Large intestine (tissue), 12 donors: Measurements from ENCODE around the gene ADSS2. TPM values are rescaled to one million over a fixed set of nuclear protein-coding genes. Genes with fewer than 3 reads are reported as not detected.
A peak's percentile ranks its signal among the peaks of the same experiment; 100 is the strongest.
"Not testable (repeated sequence)": the region's sequence is repeated elsewhere in the genome, so short reads cannot be mapped to it uniquely, and the experiment has no call there.

Experiments used
- DNase-seq, 2 donors: peaks; one replicate each; pipeline versions ENCODE4 v3.0.0 to v3.0.0-alpha.2; 2013
- H3K27ac ChIP-seq: one replicate; pipeline ENCODE4 v1.5.1; 2013; ENCODE audit warnings: low read length
- H3K27me3 ChIP-seq: 2 replicates; pipeline ENCODE4 v1.6.1; 2013; ENCODE audit warnings: low read length; ENCODE audit not compliant: control insufficient read depth, insufficient read depth
- H3K36me3 ChIP-seq: 2 replicates; pipeline ENCODE4 v1.6.1; 2013; ENCODE audit warnings: low read length; ENCODE audit not compliant: control insufficient read depth, insufficient read depth
- H3K4me1 ChIP-seq: one replicate; pipeline ENCODE4 v1.6.1; 2013; ENCODE audit warnings: low read length; ENCODE audit not compliant: control insufficient read depth, insufficient read depth
- H3K4me3 ChIP-seq: one replicate; pipeline ENCODE4 v1.5.1; 2013; ENCODE audit warnings: low read length
- H3K9me3 ChIP-seq: one replicate; pipeline ENCODE4 v1.6.1; 2013; ENCODE audit warnings: mild to moderate bottlenecking, low read depth, low read length, moderate library complexity; ENCODE audit not compliant: control insufficient read depth
- WGBS: methylation state at CpG from one replicate; pipeline ENCODE4 v1.1.5; 2013; ENCODE audit warnings: low lambda C conversion rate; ENCODE audit not compliant: insufficient coverage; 5-methylcytosine and 5-hydroxymethylcytosine counted together
- long read RNA-seq, 11 donors: transcript quantifications; one replicate each; lab custom pipeline, GENCODE V29; 2026
- polyA plus RNA-seq: library from polyadenylated mRNA; unstranded; fragments of 120-200 nt; gene quantifications from one replicate; pipeline ENCODE4 v1.2.1, GENCODE V29; 2013

ADSS2 gene
- polyA plus RNA-seq, result 61.8 TPM
- long read RNA-seq, donor 1, transcript ADSS-201 (13 exons, 2,780 nt), result major isoform, 8 of 13 reads
- long read RNA-seq, donor 1, partial matches to known transcripts, result 5 of 13 reads
- long read RNA-seq, donor 1, other reads (novel, unspliced or antisense), result 0 of 13 reads
- long read RNA-seq, donor 2, transcript ADSS-201 (13 exons, 2,780 nt), result major isoform, 19 of 24 reads
- long read RNA-seq, donor 2, partial matches to known transcripts, result 5 of 24 reads
- long read RNA-seq, donor 2, other reads (novel, unspliced or antisense), result 0 of 24 reads
- long read RNA-seq, donor 3, result 0 reads
- long read RNA-seq, donor 4, partial matches to known transcripts, result 0 of 1 reads
- long read RNA-seq, donor 4, other reads (novel, unspliced or antisense), result 0 of 1 reads
- long read RNA-seq, donor 5, transcript ADSS-201 (13 exons, 2,780 nt), result major isoform, 9 of 9 reads
- long read RNA-seq, donor 5, partial matches to known transcripts, result 0 of 9 reads
- long read RNA-seq, donor 5, other reads (novel, unspliced or antisense), result 0 of 9 reads
- long read RNA-seq, donor 6, transcript ADSS-201 (13 exons, 2,780 nt), result major isoform, 14 of 20 reads
- long read RNA-seq, donor 6, partial matches to known transcripts, result 5 of 20 reads
- long read RNA-seq, donor 6, other reads (novel, unspliced or antisense), result 0 of 20 reads
- long read RNA-seq, donor 7, transcript ADSS-201 (13 exons, 2,780 nt), result major isoform, 7 of 7 reads
- long read RNA-seq, donor 7, partial matches to known transcripts, result 0 of 7 reads
- long read RNA-seq, donor 7, other reads (novel, unspliced or antisense), result 0 of 7 reads
- long read RNA-seq, donor 8, transcript ADSS-201 (13 exons, 2,780 nt), result major isoform, 17 of 26 reads
- long read RNA-seq, donor 8, partial matches to known transcripts, result 7 of 26 reads
- long read RNA-seq, donor 8, other reads (novel, unspliced or antisense), result 0 of 26 reads
- long read RNA-seq, donor 9, transcript ADSS-201 (13 exons, 2,780 nt), result major isoform, 16 of 16 reads
- long read RNA-seq, donor 9, partial matches to known transcripts, result 0 of 16 reads
- long read RNA-seq, donor 9, other reads (novel, unspliced or antisense), result 0 of 16 reads
- long read RNA-seq, donor 10, transcript ADSS-201 (13 exons, 2,780 nt), result major isoform, 28 of 39 reads
- long read RNA-seq, donor 10, partial matches to known transcripts, result 10 of 39 reads
- long read RNA-seq, donor 10, other reads (novel, unspliced or antisense), result 0 of 39 reads
- long read RNA-seq, donor 11, transcript ADSS-201 (13 exons, 2,780 nt), result major isoform, 16 of 24 reads
- long read RNA-seq, donor 11, partial matches to known transcripts, result 8 of 24 reads
- long read RNA-seq, donor 11, other reads (novel, unspliced or antisense), result 0 of 24 reads

DNA sequence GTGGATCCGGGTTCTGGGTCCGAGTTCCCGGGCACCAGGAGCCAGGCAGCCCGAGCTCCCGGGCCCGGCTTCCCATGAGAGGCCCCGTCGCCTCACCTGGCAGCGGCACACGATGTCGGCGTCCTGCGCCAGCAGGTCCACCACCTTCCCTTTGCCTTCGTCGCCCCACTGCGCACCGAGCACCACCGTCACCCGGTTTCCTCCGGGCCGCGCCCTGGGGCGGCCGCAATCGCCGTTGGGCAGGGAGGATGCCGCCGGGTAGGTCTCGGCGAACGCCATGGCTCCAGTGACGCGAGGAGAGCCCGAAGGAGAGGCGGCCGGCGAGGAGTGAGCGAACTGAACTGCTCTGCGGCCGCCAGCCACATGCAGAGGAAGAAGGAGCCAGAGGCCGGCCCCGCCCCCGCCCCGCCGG, at the start of gene ADSS2:
TSS of gene ADSS2 (minus strand) at position 371 of the 412 bp plus-strand sequence. CDS start at position 279, 92 bp downstream.
- no peak for DNase-seq
- H3K4me1 ChIP-seq, result peaks cover 14% of the 10 kb centered on the region
- H3K27me3 ChIP-seq, result no peaks in the 10 kb centered on the region
- peak within 1 kb of the TSS; percentile 90 for H3K4me3 ChIP-seq
- H3K9me3 ChIP-seq, result no peaks in the 10 kb centered on the region
- WGBS, result no CpG with 5 or more reads among the region's 45 CpGs
- H3K36me3 ChIP-seq, result peaks cover 2% of the 10 kb centered on the region
- peak within 1 kb of the TSS; percentile 99 for H3K27ac ChIP-seq

DNA sequence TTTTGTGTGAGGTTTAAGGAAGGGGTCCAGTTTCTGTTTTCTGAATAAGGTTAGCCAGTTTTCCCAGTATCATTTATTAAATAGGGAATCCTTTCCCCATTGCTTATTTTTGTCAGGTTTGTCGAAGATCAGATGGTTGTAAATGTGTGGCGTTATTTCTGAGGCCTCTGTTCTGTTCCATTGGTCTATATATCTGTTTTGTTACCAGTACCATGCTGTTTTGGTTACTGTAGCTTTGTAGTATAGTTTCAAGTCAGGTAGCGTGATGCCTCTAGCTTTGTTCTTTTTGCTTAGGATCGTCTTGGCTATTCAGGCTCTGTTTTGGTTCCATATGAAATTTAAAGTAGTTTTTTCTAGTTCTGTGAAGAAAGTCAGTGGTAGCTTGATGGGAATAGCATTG, 48.8 kb upstream of the ADSS2 start:
- 100% methylated on average over 2 of the region's 4 CpGs for WGBS

DNA sequence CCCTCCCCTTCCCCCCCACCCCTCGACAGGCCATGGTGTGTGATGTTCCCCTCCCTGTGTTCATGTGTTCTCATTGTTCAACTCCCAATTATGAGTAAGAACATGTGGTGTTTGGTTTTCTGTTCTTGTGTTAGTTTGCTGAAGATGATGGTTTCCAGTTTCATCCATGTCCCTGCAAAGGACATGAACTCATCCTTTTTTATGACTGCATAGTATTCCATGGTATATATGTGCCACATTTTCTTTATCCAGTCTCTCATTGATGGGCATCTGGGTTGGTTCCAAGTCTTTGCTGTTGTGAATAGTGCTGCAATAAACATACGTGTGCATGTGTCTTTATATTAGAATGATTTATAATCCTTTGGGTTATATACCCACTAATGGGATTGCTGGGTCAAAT, 47.8 kb upstream of the ADSS2 start:
- not testable (repeated sequence) for H3K4me1 ChIP-seq, H3K9me3 ChIP-seq, H3K27ac ChIP-seq, H3K36me3 ChIP-seq, H3K4me3 ChIP-seq, H3K27me3 ChIP-seq, DNase-seq
- WGBS, result no CpG with 5 or more reads among the region's 2 CpGs

More for the DNA sequence above, 48.8 kb upstream of the ADSS2 start:
- not testable (repeated sequence) for H3K9me3 ChIP-seq, H3K27ac ChIP-seq, H3K36me3 ChIP-seq, DNase-seq, H3K4me3 ChIP-seq, H3K4me1 ChIP-seq, H3K27me3 ChIP-seq

DNA sequence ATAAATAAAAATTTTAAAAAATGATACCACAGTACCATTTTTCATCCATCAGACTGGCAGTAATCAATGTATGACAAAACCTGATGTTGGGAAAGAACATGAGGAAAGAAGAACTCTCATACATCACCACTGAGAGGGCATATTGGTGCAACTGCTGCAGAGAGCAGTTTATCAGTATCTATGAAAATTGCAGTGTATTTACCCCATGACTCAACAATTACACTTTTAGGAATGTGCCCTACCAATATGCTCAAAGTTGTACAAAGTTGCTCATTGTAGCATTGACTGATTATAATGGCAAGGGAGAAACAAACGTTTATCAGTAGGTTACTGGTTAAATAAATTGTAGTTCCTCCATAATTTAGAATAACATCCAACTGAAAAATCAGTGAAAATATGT, 46.1 kb upstream of the ADSS2 start:
- Histone ChIP-seq H3K9me3 (no peaks in the 10 kb centered on the region), H3K4me3 (no peak overlapping the region), H3K27me3 (no peaks in the 10 kb centered on the region), H3K4me1 (no peaks in the 10 kb centered on the region), H3K27ac (no peak overlapping the region), H3K36me3 (no peaks in the 10 kb centered on the region)
- DNase-seq, result no peak
- WGBS, result 100% methylated on average over 1 of the region's 1 CpG

DNA sequence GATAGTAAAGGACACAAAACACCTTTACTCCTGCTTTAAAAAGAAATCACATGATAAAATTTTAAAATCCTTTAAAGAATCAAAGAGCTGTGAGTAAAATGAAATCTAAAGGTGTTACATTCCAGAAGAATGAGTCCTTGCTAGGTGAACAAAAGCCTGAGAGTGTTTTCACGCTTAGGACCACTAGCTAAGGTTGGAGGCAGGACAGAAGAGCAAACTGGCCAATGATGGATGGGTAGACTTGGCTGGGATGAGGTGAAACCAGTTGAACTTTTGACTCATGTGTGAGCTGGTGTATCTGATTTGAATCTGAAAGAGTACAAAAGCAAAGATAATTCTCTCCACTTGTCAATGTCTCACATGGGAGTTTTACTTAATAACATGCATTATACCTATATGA, 44.5 kb upstream of the ADSS2 start:
- no peak overlapping the region for H3K4me3 ChIP-seq
- 50% methylated on average over 1 of the region's 1 CpG for WGBS
- DNase-seq, result no peak
- H3K27me3 ChIP-seq, result no peaks in the 10 kb centered on the region
- H3K36me3 ChIP-seq, result no peaks in the 10 kb centered on the region
- no peak overlapping the region for H3K27ac ChIP-seq
- H3K9me3 ChIP-seq, result no peaks in the 10 kb centered on the region
- no peaks in the 10 kb centered on the region for H3K4me1 ChIP-seq

DNA sequence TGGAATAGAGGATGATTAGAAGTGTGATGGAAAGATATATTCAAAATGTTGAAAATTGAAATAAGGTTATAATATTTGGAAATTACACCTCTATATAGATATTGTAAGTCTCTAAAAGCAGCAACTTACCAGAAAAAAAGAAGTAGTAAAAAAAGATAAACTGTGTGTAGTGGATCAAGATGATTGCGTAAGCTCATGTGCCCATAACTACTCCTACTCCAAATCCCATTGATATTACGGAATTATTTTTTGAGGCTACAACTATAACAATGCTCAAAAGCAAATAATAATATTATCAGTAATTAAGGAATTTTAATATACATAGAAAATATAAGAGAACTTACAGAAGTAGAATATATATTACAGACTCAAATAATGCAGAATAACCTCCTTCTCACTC, 42.9 kb upstream of the ADSS2 start:
- H3K4me1 ChIP-seq, result no peaks in the 10 kb centered on the region
- H3K36me3 ChIP-seq, result no peaks in the 10 kb centered on the region
- H3K4me3 ChIP-seq, result no peak overlapping the region
- no peaks in the 10 kb centered on the region for H3K9me3 ChIP-seq
- 100% methylated on average over 2 of the region's 2 CpGs for whole genome bisulfite sequencing
- no peak for DNase-seq
- no peak overlapping the region for H3K27ac ChIP-seq
- H3K27me3 ChIP-seq, result no peaks in the 10 kb centered on the region

DNA sequence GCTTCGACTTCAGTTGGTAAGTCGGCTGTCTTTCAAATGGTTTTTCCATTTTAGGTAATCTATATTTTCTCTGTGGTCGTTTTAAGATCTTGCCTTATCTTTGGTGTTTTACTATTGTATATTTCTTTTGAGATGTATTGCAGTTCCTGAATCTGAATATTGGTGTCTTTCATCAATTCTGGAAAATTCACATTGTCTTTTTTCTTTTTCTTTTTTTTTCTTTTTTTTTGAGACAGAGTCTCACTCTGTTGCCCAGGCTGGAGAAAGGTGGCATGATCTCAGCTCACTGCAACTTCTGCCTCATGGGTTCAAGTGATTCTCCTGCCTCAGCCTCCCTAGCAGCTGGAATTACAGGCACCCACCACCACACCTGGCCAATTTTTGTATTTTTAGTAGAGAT, 33.3 kb upstream of the ADSS2 start:
- not testable (repeated sequence) for DNase-seq, H3K4me1 ChIP-seq, H3K27ac ChIP-seq, H3K4me3 ChIP-seq, H3K36me3 ChIP-seq, H3K27me3 ChIP-seq, H3K9me3 ChIP-seq
- 81% methylated on average over 3 of the region's 3 CpGs for WGBS

DNA sequence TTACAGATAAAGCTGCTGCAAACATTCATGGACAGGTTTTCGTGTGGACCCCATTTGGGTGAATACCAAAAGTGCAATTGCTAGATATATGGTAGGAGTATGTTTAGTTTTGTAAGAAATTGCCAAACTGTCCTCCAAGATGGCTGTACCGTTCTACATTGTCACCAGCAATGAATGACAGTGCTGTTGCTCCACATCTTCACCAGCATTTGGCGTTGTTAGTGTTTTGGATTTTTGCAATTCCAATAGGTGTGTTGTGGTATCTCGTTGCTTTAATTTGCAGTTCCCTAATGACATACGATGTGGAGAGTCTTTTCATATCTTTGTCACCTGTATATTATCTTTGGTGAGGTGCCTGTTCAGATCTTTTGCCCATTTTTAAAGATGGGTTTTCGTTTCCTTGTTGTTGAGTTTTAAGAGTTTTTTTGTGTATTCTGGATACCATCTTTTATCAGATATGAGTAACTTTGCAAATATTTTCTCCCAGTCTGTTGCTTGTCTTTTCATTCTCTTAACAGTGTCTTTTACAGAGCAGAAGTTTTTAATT, 21.4 kb upstream of the ADSS2 start:
- Histone ChIP-seq H3K4me3 (no peak overlapping the region), H3K9me3 (no peaks in the 10 kb centered on the region), H3K27ac (no peak overlapping the region), H3K36me3 (no peaks in the 10 kb centered on the region), H3K27me3 (no peaks in the 10 kb centered on the region), H3K4me1 (no peaks in the 10 kb centered on the region)
- 92% methylated on average over 2 of the region's 6 CpGs for WGBS
- no peak for DNase-seq

DNA sequence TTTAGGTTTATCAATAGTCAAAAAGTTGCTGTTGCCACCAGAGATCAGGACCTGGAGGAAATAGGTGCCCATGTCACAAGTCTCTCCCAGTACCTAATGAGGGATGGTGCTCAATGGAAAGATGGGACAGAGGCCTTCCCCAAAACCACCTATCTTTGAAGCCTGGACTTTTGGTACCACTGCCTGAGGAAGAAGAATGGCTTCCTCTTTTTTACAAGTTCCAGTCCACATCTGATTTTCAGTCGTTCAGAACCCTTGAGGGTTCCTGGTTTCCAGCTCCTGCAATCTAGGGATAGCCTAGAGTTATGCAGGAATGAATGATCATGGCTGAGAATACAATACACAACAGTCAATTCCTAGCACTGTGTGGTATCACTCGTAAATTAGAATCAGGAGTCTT, 15.0 kb upstream of the ADSS2 start:
- H3K4me1 ChIP-seq, result peaks cover 2% of the 10 kb centered on the region
- WGBS, result 71% methylated on average over 1 of the region's 2 CpGs
- no peaks in the 10 kb centered on the region for H3K9me3 ChIP-seq
- no peaks in the 10 kb centered on the region for H3K36me3 ChIP-seq
- no peak overlapping the region for H3K4me3 ChIP-seq
- no peak overlapping the region for H3K27ac ChIP-seq
- no peaks in the 10 kb centered on the region for H3K27me3 ChIP-seq
- DNase-seq, result no peak
